Activated CD4-positive, alpha-beta T cell treated with anti-CD3 and anti-CD28 coated beads, Interleukin-10, Interleukin-2, amounts not matched to agents 100 ng/mL and 50 ng/mL, durations not matched to agents 16 hours and 8 hours (primary cell): ENCODE measurements around the gene DEAF1.

Source experiments
- DNase-seq: peaks from one replicate; pipeline ENCODE4 v3.0.0-alpha.2; 2020

DEAF1 gene

GRCh38 chr11:620935-621814, 73.8 kb downstream of the DEAF1 start:
- DNase-seq, result no peak

DNA sequence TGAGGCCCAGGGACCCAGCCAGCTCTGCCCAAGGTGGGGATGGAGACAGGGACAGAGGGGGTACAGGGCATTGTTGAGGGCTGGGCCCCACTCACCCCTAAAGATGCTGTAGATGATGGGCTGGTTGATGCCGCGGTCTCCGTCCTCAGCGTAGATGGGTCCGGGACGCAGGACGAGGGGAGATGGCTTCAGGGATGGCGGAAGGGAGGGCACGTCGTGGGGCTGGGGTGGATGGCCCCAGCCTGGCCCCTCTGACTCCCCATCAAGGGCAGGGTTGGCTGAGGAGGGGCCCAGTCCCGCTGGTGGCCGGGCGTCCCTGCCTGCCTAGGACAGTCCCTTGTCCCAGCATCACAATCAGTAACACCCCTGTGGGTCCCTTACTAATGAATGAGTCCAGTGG, 74.8 kb downstream of the DEAF1 start:
- DNase-seq, result no peak

GRCh38 chr11:619628-620050, 75.4 kb downstream of the DEAF1 start:
- no peak for DNase-seq

DNA sequence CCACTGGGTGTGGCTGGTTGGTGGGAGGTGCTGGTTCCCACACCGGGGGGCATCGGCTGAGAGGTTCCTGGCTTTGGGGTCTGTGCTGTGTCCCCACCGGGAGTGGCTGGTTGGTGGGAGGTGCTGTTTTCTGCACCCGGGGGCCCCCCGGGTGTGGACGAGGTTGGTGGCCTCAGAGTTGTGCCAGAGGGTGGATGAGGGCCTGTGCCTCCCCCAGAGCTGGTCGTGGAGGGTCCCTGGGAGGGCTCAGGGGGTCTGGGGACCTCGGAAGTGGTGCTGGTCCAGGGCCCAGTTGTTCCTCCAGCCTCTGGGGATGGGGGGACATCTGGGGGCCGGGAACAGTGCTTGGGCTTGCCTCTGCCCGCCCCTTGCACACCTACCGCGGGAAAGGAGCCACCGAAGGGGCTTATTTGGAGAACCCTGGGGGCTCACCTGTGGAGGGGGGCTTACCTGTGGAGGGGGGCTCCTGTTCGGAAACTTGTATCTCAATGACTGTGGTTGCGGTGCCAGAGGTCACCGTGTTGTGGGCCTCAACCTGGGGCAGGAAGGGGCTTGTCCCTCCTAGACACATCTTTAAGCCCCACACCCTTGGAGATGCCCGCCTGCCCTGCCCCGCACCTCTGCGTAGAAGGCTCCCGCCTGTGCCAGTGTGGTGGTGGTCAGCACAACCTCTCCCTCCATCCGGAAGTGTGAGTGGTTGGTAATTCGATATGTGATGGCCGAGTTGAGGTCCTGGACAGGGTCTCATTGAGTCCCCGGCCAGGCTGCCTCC, 76.0 kb downstream of the DEAF1 start:
- DNase-seq, result no peak

GRCh38 chr11:617912-618682, 76.9 kb downstream of the DEAF1 start:
- DNase-seq, result no peak

- no peak for DNase-seq
These were observed 77.7 kb downstream of the DEAF1 start for GRCh38 chr11:617199-617911.

DNA sequence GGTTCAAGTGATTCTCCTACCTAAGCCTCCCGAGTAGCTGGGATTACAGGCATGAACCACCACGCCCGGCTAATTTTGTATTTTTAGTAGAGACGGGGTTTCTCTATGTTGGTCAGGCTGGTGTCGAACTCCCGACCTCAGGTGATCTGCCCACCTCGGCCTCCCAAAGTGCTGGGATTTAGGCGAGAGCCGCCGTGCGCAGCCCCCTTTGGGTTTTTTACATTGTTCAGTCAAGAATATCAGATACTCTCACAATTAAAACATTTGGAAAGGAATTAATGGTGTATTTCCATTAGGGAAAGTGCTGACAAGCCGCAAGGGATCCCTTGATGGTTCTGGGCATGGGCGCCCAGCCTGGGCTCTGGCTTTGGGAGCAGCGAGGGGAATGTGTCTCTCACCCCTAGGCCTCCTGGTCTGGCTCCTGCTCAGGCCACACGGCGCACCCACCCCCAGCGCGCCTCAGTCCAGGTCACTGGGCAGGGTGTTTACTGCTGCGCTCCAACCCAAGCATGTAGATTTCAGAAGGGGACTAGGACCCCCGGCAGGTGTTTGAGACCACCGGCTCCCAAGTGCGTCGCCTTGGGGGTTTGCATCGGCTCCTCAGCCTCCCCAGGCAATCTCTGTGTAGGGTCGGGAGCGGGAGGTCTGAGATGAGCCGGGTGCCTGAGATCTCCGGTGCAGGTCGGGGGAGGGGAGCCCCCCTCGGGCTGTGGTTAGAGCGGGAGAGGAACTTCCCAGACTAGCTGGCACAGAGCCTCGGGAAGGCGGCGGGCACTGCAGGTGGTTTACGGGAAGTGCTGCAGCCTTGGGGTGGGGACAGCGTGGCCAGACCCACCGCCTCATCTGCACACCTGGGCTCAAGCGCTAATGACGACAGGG, 78.5 kb downstream of the DEAF1 start:
- no peak for DNase-seq

DNA sequence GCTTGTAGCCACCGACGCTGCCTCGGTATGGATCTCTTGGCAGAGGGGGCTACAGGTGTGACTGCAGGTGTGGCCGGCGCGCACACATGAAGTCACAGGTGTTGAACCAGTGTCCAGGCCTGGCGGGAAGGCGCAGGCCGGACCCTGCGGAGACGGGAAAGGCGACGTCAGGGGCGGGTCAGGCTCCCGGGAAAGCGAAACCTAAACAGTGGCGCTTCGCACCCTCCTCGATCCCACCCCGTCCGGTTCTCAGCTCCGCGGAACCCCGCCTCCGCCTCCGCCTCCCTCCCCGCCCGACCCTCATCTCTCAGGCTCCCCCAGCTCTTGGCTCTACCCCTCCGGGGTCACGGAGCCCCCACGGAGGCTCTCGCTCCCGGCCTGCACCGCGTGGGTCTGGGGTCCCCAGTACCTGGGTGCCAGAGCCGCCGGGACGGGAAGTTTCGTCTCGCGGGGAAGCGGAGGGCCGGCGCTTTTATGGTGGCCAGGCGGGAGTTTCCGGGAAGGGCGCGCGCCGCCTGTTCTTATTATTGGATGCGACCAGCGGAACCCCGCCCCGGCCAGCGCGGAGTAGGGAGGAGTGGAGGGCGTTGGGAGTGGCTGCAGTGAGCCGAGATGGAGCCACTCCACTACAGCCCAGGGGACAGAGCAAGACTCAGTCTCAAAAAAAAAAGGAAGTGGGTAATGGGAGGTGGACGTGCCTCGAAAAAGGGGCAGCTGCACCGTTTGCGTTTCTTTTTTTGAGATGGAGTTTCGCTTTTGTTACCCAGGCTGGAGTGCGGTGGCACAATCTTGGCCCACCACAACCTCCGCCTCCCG, 79.3 kb downstream of the DEAF1 start, which contains the start of gene IRF7:
Gene IRF7 (minus strand): TSS at position 447 of the 816 bp plus-strand sequence. CDS start 586 bp downstream, outside the sequence.
- peak; percentile 91 for DNase-seq

DNA sequence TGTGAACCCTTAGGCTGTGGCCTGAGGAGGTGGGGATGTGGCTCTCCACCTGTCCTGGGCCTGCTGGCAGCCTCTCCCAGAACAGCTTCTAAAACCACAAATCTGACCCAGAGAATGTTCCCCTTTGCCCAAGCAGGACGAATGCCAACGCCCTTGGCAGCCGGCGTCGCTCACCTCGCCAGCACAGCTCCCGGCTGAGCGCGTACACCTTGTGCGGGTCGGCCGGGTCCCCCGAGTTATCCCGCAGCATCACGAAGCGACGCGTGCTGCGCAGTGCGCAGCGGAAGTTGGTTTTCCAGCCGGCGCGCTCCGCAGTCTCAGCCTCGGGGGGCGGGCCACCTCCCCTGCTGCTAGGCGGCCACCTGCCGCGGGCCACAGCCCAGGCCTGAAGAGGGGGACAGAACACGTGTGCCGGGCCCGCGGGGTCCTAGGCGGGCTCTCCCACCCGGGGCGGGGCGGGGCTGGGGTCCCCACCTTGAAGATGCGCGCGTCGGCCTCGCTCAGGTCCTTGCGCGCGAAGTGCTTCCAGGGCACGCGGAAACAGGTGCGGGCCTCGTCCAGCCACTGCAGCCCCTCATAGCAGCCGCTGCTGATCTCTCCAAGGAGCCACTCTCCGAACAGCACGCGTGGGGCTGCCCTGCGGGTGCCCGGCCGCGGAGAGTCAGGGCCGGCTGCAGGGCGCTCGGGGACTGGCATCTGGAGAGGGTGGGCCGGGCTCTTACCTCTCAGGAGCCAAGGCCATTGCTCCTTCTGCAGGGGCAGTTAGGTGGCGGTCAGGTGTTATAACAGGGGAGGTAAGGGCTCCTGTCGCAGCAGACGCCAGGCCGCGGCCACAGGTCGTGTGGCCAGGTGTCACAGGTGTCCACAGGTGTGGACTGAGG, 80.2 kb downstream of the DEAF1 start:
- DNase-seq, result no peak

DNA sequence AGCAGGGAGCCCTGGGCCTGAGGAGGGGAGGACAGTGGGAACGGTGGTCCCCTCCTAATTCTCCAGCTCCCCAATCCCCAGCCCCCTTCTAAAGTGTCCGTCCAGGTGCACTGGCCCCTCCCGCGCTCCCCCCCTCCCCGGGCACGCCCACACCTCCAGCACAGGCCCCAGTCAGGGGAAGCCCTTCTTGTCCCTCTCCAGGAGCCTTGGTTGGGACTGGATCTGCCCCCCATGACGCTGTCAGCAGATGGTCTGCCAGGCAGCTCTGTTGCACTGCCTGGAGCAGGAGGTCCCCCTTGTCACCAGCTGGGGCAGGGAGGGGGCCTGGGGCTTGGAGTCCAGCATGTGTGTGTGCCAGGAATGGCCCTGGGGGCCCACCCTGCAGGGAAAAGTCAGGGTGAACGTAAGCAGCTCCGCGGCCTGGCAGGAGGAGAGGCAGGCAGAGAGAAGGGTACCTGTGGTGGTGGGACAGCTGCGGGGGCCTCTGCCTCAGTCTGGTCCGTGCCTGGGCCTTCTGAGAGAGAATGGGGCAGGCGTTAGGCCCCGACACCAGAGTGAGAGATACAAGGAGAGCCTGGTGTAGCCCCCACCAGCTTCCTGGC, 80.9 kb downstream of the DEAF1 start:
- no peak for DNase-seq

- peak; percentile 83 for DNase-seq
These were observed 81.6 kb downstream of the DEAF1 start for GRCh38 chr11:613369-613968.

DNA sequence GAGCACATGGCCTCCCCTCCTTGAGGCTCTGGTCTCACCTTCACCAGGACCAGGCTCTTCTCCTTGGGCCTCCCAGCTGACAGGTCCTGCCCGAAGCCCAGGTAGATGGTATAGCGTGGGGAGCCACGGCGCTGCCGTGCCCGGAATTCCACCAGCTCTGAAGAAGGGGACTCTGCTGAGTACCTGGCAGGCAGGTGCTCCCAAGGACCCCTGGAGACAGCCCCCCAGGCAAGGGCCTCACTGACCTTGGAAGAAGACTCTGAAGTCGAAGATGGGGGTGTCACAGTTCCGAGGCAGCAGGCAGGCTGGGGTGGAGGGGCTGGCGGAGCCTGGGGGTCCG, 82.1 kb downstream of the DEAF1 start:
- DNase-seq, result no peak

DNA sequence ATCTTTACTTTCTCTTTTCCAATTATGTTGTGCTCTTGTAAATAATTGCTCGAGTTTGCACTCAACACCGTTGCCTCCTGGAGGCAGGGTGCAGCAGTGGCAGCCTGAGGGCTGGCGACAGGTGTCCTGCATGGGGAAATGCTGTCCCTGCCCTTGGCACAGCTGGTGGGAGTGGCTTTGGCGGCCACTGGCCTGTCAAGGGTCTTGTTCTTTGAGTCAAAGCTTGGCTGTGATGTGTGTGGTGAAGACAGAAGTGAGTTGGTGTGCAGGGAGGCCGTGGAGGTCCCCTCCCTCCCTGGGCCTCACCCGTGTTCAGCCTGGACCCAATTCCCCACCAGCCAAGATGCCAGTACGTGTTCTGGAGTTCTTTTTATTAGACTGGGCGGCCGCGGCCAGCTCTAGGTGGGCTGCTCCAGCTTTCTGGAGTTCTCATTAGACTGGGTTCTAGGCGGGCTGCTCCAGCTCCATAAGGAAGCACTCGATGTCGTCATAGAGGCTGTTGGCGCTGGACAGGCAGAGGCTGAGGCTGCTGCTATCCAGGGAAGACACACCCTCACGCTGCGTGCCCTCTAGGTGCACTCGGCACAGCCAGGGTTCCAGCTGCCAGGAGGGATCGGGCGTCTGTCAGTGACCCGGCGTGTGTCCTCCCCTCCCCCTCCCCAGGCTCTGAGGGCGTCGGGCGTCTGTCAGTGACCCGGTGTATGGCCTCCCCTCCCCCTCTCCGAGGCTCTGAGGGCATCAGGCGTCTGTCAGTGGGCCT, 82.6 kb downstream of the DEAF1 start:
- DNase-seq, result peak; percentile 29

- no peak for DNase-seq
These were observed 83.7 kb downstream of the DEAF1 start for GRCh38 chr11:611001-611996.

DNA sequence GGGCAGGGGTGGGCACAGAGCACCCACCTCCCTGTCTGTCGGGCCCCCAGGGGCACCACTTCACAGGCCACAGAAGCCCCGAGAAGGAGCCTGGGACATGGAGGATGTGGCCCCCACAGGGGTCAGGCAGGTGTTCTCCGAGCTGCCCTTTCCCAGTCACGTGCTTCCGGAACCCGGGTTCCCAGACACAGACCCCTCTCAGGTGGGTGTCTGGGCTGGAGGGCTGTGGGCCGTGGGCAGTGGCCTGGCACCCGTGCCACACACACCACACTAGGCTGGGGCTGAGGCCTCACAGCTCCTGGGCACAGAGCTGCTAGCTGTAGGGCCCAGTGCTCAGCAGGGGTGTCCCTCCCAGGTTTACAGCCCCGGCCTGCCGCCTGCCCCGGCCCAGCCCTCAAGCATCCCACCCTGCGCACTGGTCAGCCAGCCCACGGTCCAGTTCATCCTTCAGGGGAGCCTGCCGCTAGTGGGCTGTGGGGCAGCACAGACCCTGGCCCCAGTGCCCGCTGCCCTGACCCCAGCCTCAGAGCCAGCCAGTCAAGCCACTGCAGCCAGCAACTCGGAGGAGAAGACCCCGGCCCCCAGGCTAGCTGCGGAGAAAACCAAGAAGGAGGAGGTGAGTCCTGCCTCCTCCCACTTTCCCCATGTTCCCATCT, 84.7 kb downstream of the DEAF1 start:
- DNase-seq, result no peak

- no peak for DNase-seq
These were observed 85.6 kb downstream of the DEAF1 start for GRCh38 chr11:609341-609811.
